Stimulated activated CD8-positive, alpha-beta memory T cell treated with anti-CD3 and anti-CD28 coated beads, Interleukin-15, amount 100 ng/mL, for 48 hours (primary cell): ENCODE results near the gene SUMF2.
"Not testable (repeated sequence)": the region's sequence is repeated elsewhere in the genome, so short reads cannot be mapped to it uniquely, and the experiment has no call there.

Source experiments
- DNase-seq, 2 donors: peaks; one replicate each; pipeline ENCODE4 v3.0.0-alpha.2; 2020; ENCODE audit warnings: low read depth in 2 of 2

The SUMF2 gene

GRCh38 chr7:56106108-56107073, 42.3 kb downstream of the SUMF2 start, which contains the start of gene CHCHD2:
Gene CHCHD2, minus strand, starts transcription at chr7:56106476. Its CDS starts 63 bp downstream, at chr7:56106413.
- peak; percentile 86 to 93 for DNase-seq

GRCh38 chr7:56107954-56108258, 43.8 kb downstream of the SUMF2 start:
- DNase-seq = no peak

DNA sequence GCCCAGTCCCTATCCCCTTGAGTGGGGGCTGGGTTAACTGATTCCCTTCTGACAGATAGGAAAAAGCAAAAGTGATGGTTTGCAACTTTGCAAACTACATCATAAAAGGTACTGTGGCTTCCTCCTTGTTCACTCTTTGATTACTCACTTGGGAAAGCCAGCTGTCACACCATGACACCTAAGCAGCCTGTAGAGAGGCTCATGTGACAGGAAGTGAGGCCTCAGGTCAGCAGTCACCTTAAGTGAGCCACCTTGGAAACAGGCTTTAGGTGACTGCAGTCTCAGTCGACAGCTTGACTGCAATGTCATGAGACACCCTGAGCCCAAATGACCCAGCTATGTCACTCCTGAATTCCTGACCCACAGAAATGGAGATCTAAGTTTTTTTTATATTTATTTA, 46.5 kb downstream of the SUMF2 start:
- no peak for DNase-seq

DNA sequence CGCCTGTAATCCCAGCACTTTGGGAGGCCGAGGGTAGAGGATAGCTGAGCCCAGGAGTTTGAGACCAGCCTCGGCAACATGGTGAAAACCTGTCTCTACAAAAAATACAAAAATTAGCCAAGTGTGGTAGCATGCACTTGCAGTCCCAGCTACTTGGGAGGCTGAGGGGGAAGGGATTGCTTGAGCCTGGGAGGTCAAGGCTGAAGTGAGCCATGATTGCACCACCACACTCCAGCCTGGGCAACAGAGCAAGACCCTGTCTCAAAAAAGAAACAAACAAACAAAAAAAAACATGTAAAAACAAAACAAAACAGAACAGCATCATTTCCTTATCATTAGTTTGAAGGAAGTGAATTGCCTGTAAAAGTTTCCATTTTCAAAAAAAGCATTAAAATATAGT, 48.2 kb downstream of the SUMF2 start:
- DNase-seq = not testable (repeated sequence)

DNA sequence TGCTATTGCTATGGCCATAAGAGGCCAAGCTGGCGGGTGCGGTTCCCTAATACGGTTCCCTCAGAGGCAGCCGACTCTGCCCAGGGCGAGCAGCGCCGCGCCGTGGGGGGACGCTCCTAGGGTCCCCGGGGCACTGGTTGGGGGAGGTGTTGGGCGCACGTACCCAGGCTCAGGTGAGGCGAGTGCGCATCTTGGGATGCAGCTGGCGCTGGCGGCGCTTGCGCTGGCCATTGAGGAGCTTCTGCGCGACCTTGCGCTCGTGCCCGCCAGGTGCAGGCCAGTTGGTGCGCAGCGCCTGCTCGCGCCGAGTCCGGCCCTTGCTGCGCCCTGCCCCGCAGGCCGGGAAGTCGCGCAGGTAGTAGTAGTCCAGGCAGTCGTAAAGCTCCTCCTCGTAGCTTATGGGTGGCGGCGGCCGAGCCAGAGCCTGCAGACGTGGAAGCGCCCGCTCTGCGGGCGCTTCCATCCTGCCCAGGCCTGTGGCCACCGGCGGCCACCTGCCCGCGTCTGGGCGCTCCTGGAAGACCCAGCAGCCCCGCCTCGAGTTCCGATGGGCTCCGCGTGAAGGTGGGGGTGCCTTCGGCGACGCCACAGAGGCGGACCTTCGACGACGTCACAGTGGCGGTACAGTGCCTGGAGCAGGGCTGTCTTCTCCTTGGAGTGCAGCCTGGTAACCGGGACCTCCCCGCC, 51.9 kb downstream of the SUMF2 start, which contains the start of gene NUPR2:
NUPR2 (minus strand) TSS at position 566 of the 687 bp plus-strand sequence; CDS start at position 463, 103 bp downstream.
- no peak for DNase-seq

DNA sequence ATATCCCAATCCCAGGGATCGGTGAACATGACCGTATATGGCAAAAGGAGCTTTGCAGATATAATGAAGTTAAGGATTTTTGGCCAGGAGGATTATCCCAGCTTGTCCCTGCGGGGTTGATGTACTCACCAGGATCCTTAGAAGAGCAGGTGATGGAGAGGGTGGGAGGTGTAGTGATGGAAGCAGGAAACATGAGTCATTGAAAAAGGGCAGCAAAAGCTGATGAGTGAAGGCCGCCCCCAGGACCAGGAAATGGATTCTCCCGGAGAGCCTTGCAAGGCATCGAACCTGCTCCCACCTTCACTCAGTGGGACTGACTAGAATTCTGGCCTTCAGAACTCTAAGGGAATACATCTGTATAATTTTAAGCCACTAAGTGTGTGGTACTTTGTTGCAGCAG, 57.4 kb downstream of the SUMF2 start:
- no peak for DNase-seq

- DNase-seq = no peak
Measured at GRCh38 chr7:56124981-56125380, 60.9 kb downstream of the SUMF2 start.

DNA sequence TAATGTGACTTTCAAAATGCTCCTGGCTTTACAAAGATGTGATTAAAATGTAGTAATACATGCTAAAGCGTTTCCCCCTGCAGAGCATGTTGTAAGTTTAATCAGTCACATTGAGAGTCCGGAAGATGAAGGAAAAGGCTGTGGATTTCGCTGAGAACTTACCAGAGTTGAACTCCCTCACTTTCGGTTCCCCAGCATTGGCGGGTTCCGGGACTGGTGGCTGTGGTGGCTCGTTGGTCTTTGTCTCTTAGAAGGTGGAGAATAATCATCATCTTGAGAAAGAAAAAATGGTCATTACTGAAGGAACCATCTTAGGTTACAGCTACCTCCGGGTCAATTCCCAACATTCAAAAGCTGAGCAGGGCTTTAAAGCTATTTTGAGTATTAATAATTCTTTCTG, 61.7 kb downstream of the SUMF2 start:
- no peak for DNase-seq

- no peak for DNase-seq
Measured at GRCh38 chr7:56127241-56127975, 63.3 kb downstream of the SUMF2 start.
